Measurements from ENCODE around the gene ENOSF1. TPM values are rescaled to one million over a fixed set of nuclear protein-coding genes. Genes with fewer than 3 reads are reported as not detected.

Gene ENOSF1
- total and polyA plus RNA-seq, 11 donors: 9.9 to 38.7 (median 22.2) TPM

- ATAC-seq: peak in 1 of 4 donors; percentile 52
- Histone ChIP-seq H3K27ac (no peak overlapping the region), H3K36me3 (peaks cover 0 to 86% (median 65%) of the 10 kb centered on the region in 9 donors)
Observed at GRCh38 chr18:673317-673716, 39.1 kb downstream of the ENOSF1 start.

DNA sequence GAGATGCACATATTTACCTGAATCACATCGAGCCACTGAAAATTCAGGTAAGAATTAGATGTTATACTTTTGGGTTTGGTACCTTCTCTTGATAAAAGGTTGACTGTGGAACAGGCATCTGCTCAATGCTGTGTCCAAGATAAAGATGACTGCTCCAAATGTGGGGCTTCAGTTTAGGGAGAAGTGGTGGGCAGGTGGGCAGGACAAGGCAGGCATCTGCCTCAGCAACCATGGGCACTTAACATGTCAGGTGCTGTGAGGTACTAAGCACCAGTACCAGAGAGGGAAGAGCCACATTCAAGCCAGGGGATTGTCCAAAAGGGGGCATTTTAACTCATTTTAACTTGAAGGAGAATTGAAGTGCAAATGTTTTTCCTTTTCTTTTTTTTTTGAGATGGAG is 41.0 kb downstream of the ENOSF1 start:
- TF ChIP-seq POLR2A (IDR thresholded peaks at IDR 0.05): no peak
- TF ChIP-seq CTCF (IDR thresholded peaks at IDR 0.05): no peak
- no peak overlapping the region for H3K27ac ChIP-seq
- no peak overlapping the region for H3K4me3 ChIP-seq
- WGBS, 4 donors: 94 to 100% (median 95%) methylated on average over 1 of the region's 1 CpG
- ATAC-seq (no peak), DNase-seq (no peak)
- intact Hi-C loops (cut with DNase I): no loop called here
- no peaks in the 10 kb centered on the region for H3K27me3 ChIP-seq
- peaks cover 0 to 70% (median 52%) of the 10 kb centered on the region in 9 donors for H3K36me3 ChIP-seq
- H3K4me1 ChIP-seq: peaks cover 0 to 6% (median 0%) of the 10 kb centered on the region in 12 donors
- H3K9me3 ChIP-seq: no peaks in the 10 kb centered on the region

More at GRCh38 chr18:673317-673716, 39.1 kb downstream of the ENOSF1 start:
- WGBS, 4 donors: 54 to 61% (median 59%) methylated on average over 3 of the region's 3 CpGs
- no peaks in the 10 kb centered on the region for H3K9me3 ChIP-seq
- DNase-seq: no peak
- intact Hi-C loops (cut with DNase I): no loop called here
- no peaks in the 10 kb centered on the region for H3K27me3 ChIP-seq
- H3K4me1 ChIP-seq: peaks cover 0 to 6% (median 0%) of the 10 kb centered on the region in 12 donors
- TF ChIP-seq CTCF (IDR thresholded peaks at IDR 0.05) (no peak), POLR2A (IDR thresholded peaks at IDR 0.05) (no peak)
- H3K4me3 ChIP-seq: no peak overlapping the region

DNA sequence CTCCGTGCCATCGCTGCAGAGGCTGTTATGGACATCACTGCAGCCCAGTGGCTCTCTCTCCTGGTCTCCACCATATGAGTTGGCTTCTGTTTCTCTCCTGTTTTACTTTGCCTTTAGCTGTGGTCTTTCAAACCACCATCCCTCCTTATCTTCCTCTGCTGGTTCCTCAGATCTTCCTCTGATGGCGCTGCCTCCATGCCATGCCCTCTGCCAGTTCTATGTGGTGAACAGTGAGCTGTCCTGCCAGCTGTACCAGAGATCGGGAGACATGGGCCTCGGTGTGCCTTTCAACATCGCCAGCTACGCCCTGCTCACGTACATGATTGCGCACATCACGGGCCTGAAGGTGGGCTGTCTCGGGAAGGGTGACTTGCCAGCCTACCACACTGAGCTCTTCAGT is 41.9 kb downstream of the ENOSF1 start:
- ATAC-seq: no peak

DNA sequence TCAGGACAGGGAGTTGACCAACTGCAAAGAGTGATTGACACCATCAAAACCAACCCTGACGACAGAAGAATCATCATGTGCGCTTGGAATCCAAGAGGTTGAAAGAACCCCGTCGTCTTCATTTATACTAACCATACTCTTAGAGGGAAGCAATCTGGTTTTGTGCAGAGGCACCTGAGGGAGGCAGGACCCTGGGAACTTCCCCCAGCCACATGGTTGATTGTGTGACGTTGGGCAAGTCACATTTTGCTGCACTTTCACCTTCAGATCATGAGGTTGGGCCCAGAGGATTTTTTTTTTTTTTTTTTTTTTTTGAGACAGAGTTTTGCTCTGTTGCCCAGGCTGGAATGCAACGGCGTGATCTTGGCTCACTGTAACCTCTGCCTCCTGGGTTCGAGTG is 43.4 kb downstream of the ENOSF1 start:
- Histone ChIP-seq H3K4me3 (no peak overlapping the region), H3K36me3 (peaks cover 0 to 53% (median 35%) of the 10 kb centered on the region in 9 donors), H3K27me3 (no peaks in the 10 kb centered on the region), H3K9me3 (no peaks in the 10 kb centered on the region), H3K27ac (no peak overlapping the region), H3K4me1 (peaks cover 0 to 5% (median 0%) of the 10 kb centered on the region in 12 donors)
- intact Hi-C loops (cut with DNase I): no loop called here
- ATAC-seq: no peak
- WGBS, 4 donors: 94 to 96% (median 95%) methylated on average over 8 of the region's 8 CpGs
- no peak for TF ChIP-seq POLR2A (IDR thresholded peaks at IDR 0.05)
- TF ChIP-seq CTCF (IDR thresholded peaks at IDR 0.05): no peak
- no peak for DNase-seq

More for the DNA sequence above, 41.9 kb downstream of the ENOSF1 start:
- no peak for DNase-seq
- Histone ChIP-seq H3K27me3 (no peaks in the 10 kb centered on the region), H3K36me3 (peaks cover 0 to 66% (median 45%) of the 10 kb centered on the region in 9 donors), H3K4me3 (no peak overlapping the region), H3K9me3 (no peaks in the 10 kb centered on the region), H3K4me1 (peaks cover 0 to 6% (median 0%) of the 10 kb centered on the region in 12 donors), H3K27ac (no peak overlapping the region)
- TF ChIP-seq POLR2A (IDR thresholded peaks at IDR 0.05) (no peak), CTCF (IDR thresholded peaks at IDR 0.05) (no peak)
- 96 to 99% (median 97%) methylated on average over 11 of the region's 11 CpGs for WGBS, 4 donors
- intact Hi-C loops (cut with DNase I): no loop called here

All from heart left ventricle (tissue), 16 donors.